H1 (cell line): Measurements from ENCODE around the gene TTC27. TPM values are rescaled to one million over a fixed set of nuclear protein-coding genes. Genes with fewer than 3 reads are reported as not detected.

Experiments used
- CTCF ChIA-PET: fragments of 300-600 bp; sonication (Branson Sonifier 250); formaldehyde crosslinking; loops from one replicate; lab custom pipeline; 2021; ENCODE audit not compliant: partially characterized antibody; lab: Charles Lee
- POLR2A ChIA-PET: fragments of 300-600 bp; sonication (Branson Sonifier 250); formaldehyde crosslinking; loops from one replicate; lab custom pipeline; 2021; ENCODE audit warnings: inconsistent platforms; ENCODE audit not compliant: partially characterized antibody; lab: Charles Lee
- DNase-seq, 2 experiments: peaks; one replicate each; pipeline versions ENCODE4 v3.0.0 to v3.0.0-alpha.2; 2010 to 2022; ENCODE audit warnings: low spot score in 2 of 2, low read depth in 1 of 2, mixed read lengths in 1 of 2
- FAIRE-seq: peaks from 2 replicates; lab custom pipeline; 2011; peaks lifted over from hg19 to GRCh38; lab: Jason Lieb, UNC
- H2AFZ ChIP-seq: 2 replicates; pipeline ENCODE4 v1.8.1; 2012; ENCODE audit warnings: low read length, inconsistent platforms
- H2AK5ac ChIP-seq: 2 replicates; pipeline ENCODE4 v1.6.1; 2013; ENCODE audit warnings: low read depth, low read length
- H2BK120ac ChIP-seq: replicated peaks from 2 replicates; pipeline ENCODE3; 2013; ENCODE audit warnings: low read depth, low read length, inconsistent platforms
- H2BK12ac ChIP-seq: 2 replicates; pipeline ENCODE4 v1.6.1; 2013; ENCODE audit warnings: low read depth, low read length
- H2BK15ac ChIP-seq: 2 replicates; pipeline ENCODE4 v1.6.1; 2013; ENCODE audit warnings: low read length
- H2BK20ac ChIP-seq: 2 replicates; pipeline ENCODE4 v1.6.1; 2013; ENCODE audit warnings: low read length
- H2BK5ac ChIP-seq: 2 replicates; pipeline ENCODE4 v1.6.1; 2013; ENCODE audit warnings: low read depth, low read length
- H3K14ac ChIP-seq: 2 replicates; pipeline ENCODE4 v1.6.1; 2013; ENCODE audit warnings: inconsistent platforms; ENCODE audit not compliant: insufficient read length
- H3K18ac ChIP-seq: 2 replicates; pipeline ENCODE4 v1.6.1; 2013; ENCODE audit warnings: low read length; ENCODE audit errors: extremely low read depth
- H3K23ac ChIP-seq: 2 replicates; pipeline ENCODE4 v1.6.1; 2013; ENCODE audit warnings: inconsistent platforms; ENCODE audit not compliant: insufficient read length
- H3K23me2 ChIP-seq: 2 replicates; pipeline ENCODE4 v1.6.1; 2013; ENCODE audit warnings: low read depth, low read length
- H3K27ac ChIP-seq: 2 replicates; pipeline ENCODE4 v1.6.1; 2011; ENCODE audit warnings: low read depth, low read length, inconsistent platforms
- H3K27me3 ChIP-seq, 4 experiments: replicated peaks in 1 of 4; 1 replicate in 1 of 4; 2 replicates in 3 of 4; pipeline versions ENCODE4 v1.6.1 to v1.8.1; 2011 to 2013; ENCODE audit warnings: low read length in 3 of 4, mild to moderate bottlenecking in 3 of 4, inconsistent platforms in 2 of 4, mixed read lengths in 2 of 4, moderate library complexity in 1 of 4; ENCODE audit not compliant: control insufficient read depth in 3 of 4, insufficient read depth in 3 of 4; ENCODE audit errors: extremely low read depth in 1 of 4
- H3K36me3 ChIP-seq, 4 experiments: 2 replicates each; pipeline versions ENCODE4 v1.6.1 to v1.8.1; 2011 to 2013; ENCODE audit warnings: mild to moderate bottlenecking in 4 of 4, low read length in 3 of 4, moderate library complexity in 2 of 4, control low read depth in 1 of 4, inconsistent platforms in 1 of 4; ENCODE audit not compliant: insufficient read depth in 4 of 4, control insufficient read depth in 2 of 4
- H3K4ac ChIP-seq: replicated peaks from 2 replicates; pipeline ENCODE3; 2013; ENCODE audit warnings: low read length, low read depth, mixed read lengths, inconsistent platforms; ENCODE audit not compliant: insufficient read length
- H3K4me1 ChIP-seq, 4 experiments: replicated peaks in 1 of 4; 1 replicate in 1 of 4; 2 replicates in 3 of 4; pipeline versions ENCODE4 v1.6.1 to v1.8.1; 2011 to 2013; ENCODE audit warnings: low read length in 3 of 4, inconsistent platforms in 2 of 4, mixed read lengths in 1 of 4; ENCODE audit not compliant: insufficient read depth in 4 of 4, control insufficient read depth in 3 of 4
- H3K4me2 ChIP-seq, 2 experiments: 2 replicates each; pipeline versions ENCODE4 v1.6.1 to v1.8.1; 2011 to 2013; ENCODE audit warnings: low read depth in 2 of 2, low read length in 2 of 2, control low read depth in 1 of 2, inconsistent platforms in 1 of 2, mild to moderate bottlenecking in 1 of 2; ENCODE audit not compliant: insufficient read depth in 1 of 2
- H3K4me3 ChIP-seq, 4 experiments: fragments of 200-600, 300-600 bp in 1 of 4; sonication (generic), shearing (Covaris generic), sonication (Bioruptor Twin) in 1 of 4; 2 replicates each; pipeline versions ENCODE4 v1.5.1 to v1.8.1; 2011 to 2016; ENCODE audit warnings: low read length in 4 of 4, low read depth in 3 of 4, control low read depth in 2 of 4, inconsistent platforms in 2 of 4, mild to moderate bottlenecking in 2 of 4, mixed read lengths in 1 of 4, moderate library complexity in 1 of 4; ENCODE audit not compliant: insufficient read depth in 2 of 4; ENCODE audit errors: extremely low read depth in 1 of 4
- H3K56ac ChIP-seq: replicated peaks from 2 replicates; pipeline ENCODE3; 2013; ENCODE audit warnings: low read depth, mild to moderate bottlenecking, mixed read lengths, low read length, inconsistent platforms; ENCODE audit not compliant: insufficient read length
- H3K79me1 ChIP-seq: 2 replicates; pipeline ENCODE4 v1.6.1; 2013; ENCODE audit warnings: low read depth, low read length, control low read depth
- H3K79me2 ChIP-seq, 2 experiments: 2 replicates each; pipeline versions ENCODE4 v1.6.1 to v1.8.1; 2012 to 2013; ENCODE audit warnings: low read length in 2 of 2, mild to moderate bottlenecking in 2 of 2, inconsistent platforms in 1 of 2; ENCODE audit not compliant: insufficient read depth in 2 of 2, control insufficient read depth in 1 of 2
- H3K9ac ChIP-seq, 4 experiments: replicated peaks in 1 of 4; 1 replicate in 1 of 4; 2 replicates in 3 of 4; pipeline versions ENCODE4 v1.6.1 to v1.8.1; 2011 to 2013; ENCODE audit warnings: low read depth in 3 of 4, low read length in 3 of 4, control low read depth in 2 of 4, mild to moderate bottlenecking in 2 of 4, moderate library complexity in 2 of 4, inconsistent platforms in 1 of 4; ENCODE audit errors: extremely low read depth in 1 of 4
- H3K9me3 ChIP-seq, 2 experiments: 2 replicates each; pipeline versions ENCODE4 v1.6.1 to v1.8.1; 2012 to 2013; ENCODE audit warnings: mild to moderate bottlenecking in 2 of 2, moderate library complexity in 2 of 2, control low read depth in 1 of 2, inconsistent platforms in 1 of 2, low read depth in 1 of 2, low read length in 1 of 2, mixed read lengths in 1 of 2; ENCODE audit not compliant: insufficient read depth in 2 of 2
- H4K20me1 ChIP-seq, 2 experiments: replicated peaks in 1 of 2; 2 replicates each; pipeline versions ENCODE3 to v1.8.1; 2011 to 2013; ENCODE audit warnings: inconsistent platforms in 2 of 2, low read length in 2 of 2, mild to moderate bottlenecking in 1 of 2; ENCODE audit not compliant: insufficient read depth in 2 of 2, control insufficient read depth in 1 of 2
- H4K5ac ChIP-seq: 2 replicates; pipeline ENCODE4 v1.6.1; 2013; ENCODE audit warnings: low read length, low read depth, mixed read lengths, inconsistent platforms; ENCODE audit not compliant: insufficient read length
- H4K8ac ChIP-seq: 2 replicates; pipeline ENCODE4 v1.8.0; 2013; ENCODE audit warnings: mild to moderate bottlenecking, moderate library complexity, low read length, inconsistent platforms; ENCODE audit not compliant: insufficient read depth; ENCODE audit errors: extremely low read depth
- H4K91ac ChIP-seq: replicated peaks from 2 replicates; pipeline ENCODE3; 2013; ENCODE audit warnings: low read length, mixed read lengths, inconsistent platforms; ENCODE audit not compliant: insufficient read length
- ASH2L ChIP-seq: fragments of 200-600, 300-600 bp; sonication (generic); IDR thresholded peaks from one replicate; pipeline ENCODE4 v1.7.1; 2017; ENCODE audit warnings: low read length
- BACH1 ChIP-seq: IDR thresholded peaks from 2 replicates; pipeline ENCODE4 v1.6.1; 2012; ENCODE audit warnings: low read length, improper control_type of control experiment
- CTBP2 ChIP-seq: IDR thresholded peaks from 2 replicates; pipeline ENCODE4 v1.7.0; 2011; ENCODE audit warnings: borderline replicate concordance, mild to moderate bottlenecking, moderate library complexity, mixed read lengths, low read length; ENCODE audit not compliant: insufficient read depth, insufficient read length
- EP300 ChIP-seq, 2 experiments: IDR thresholded peaks; 1 replicate in 1 of 2; 2 replicates in 1 of 2; pipeline ENCODE4 v1.6.1; 2011 to 2012; ENCODE audit warnings: low read depth in 2 of 2, low read length in 2 of 2, mild to moderate bottlenecking in 2 of 2, borderline replicate concordance in 1 of 2, inconsistent platforms in 1 of 2, moderate library complexity in 1 of 2
- EZH2 ChIP-seq: fragments of 200-600 bp; sonication (generic); IDR thresholded peaks from 2 replicates; pipeline ENCODE4 v1.7.1; 2012; ENCODE audit warnings: low read depth, mild to moderate bottlenecking, moderate library complexity, low read length, inconsistent platforms; ENCODE audit not compliant: severe bottlenecking
- FOSL1 ChIP-seq: IDR thresholded peaks from 2 replicates; pipeline ENCODE4 v1.6.1; 2011; ENCODE audit warnings: mild to moderate bottlenecking, low read depth, low read length, moderate library complexity; ENCODE audit not compliant: insufficient read depth
- MAFK ChIP-seq: IDR thresholded peaks from 2 replicates; pipeline ENCODE4 v1.6.1; 2012; ENCODE audit warnings: low read depth, mild to moderate bottlenecking, improper control_type of control experiment, low read length
- POLR2AphosphoS5 ChIP-seq: IDR thresholded peaks from 2 replicates; pipeline ENCODE4 v1.6.1; 2011; ENCODE audit warnings: low read depth, low read length
- RNF2 ChIP-seq: fragments of 200-900, 300-1000 bp; sonication (generic); IDR thresholded peaks from 2 replicates; pipeline ENCODE4 v1.7.1; 2016; ENCODE audit warnings: borderline replicate concordance, low read depth, mild to moderate bottlenecking, antibody characterized with exemption, low read length; ENCODE audit not compliant: poor library complexity, severe bottlenecking; ENCODE audit errors: missing control alignments
- RXRA ChIP-seq: IDR thresholded peaks from 2 replicates; pipeline ENCODE4 v1.6.1; 2011; ENCODE audit warnings: low read depth, mild to moderate bottlenecking, low read length, moderate library complexity; ENCODE audit not compliant: insufficient read depth
- USF2 ChIP-seq: IDR thresholded peaks from 2 replicates; pipeline ENCODE4 v1.6.1; 2011; ENCODE audit warnings: low read length, improper control_type of control experiment
- ZNF274 ChIP-seq: IDR thresholded peaks from 2 replicates; pipeline ENCODE4 v1.7.0; 2012; ENCODE audit warnings: low read length, borderline replicate concordance; ENCODE audit errors: extremely low read depth
- WGBS, 2 experiments: shearing (Covaris generic) in 1 of 2; methylation state at CpG; one replicate each; pipeline versions ENCODE4 v1.1.6 to v1.1.7; 2013 to 2015; ENCODE audit warnings: low lambda C conversion rate in 2 of 2, mixed read lengths in 2 of 2, inconsistent platforms in 1 of 2, low coverage in 1 of 2, missing lambda C conversion rate in 1 of 2; ENCODE audit not compliant: insufficient replicate concordance in 2 of 2, insufficient coverage in 1 of 2, insufficient read length in 1 of 2; ENCODE audit errors: extremely low coverage in 1 of 2, missing lambda C conversion rate in 1 of 2; 5-methylcytosine and 5-hydroxymethylcytosine counted together
- polyA plus RNA-seq, 7 experiments: library from polyadenylated mRNA; depleted of rRNA in 3 of 7; stranded (reverse) in 5 of 7; unstranded in 2 of 7; fragments of >200 nt in 5 of 7; fragments of 200-250 nt in 2 of 7; gene quantifications; 1 replicate in 5 of 7; 2 replicates in 1 of 7; 4 replicates in 1 of 7; pipeline versions ENCODE4 v1.2.1 to v1.2.3, GENCODE V29; 2011 to 2013; ENCODE audit warnings: missing spikeins in 2 of 7, mixed read lengths in 2 of 7
- total RNA-seq: library from RNA; stranded (reverse); fragmentation: NEBNext Ultra II Directional; extraction: Animal tissue kit (Norgen Biotek cat#: 25700); gene quantifications from 2 replicates; pipeline ENCODE4 v1.2.1, GENCODE V29; 2021

TTC27 gene
- total and polyA plus RNA-seq, 2 of the 8 experiments (the other 6 are each of a cell fraction or from before 2014, with no cell fraction given) = 13.8 to 29.1 TPM

GRCh38 chr2:32830196-32830595, 202.3 kb downstream of the TTC27 start:
- Histone ChIP-seq H3K79me1 (no peaks in the 10 kb centered on the region), H3K9ac (no peak overlapping the region), H3K14ac (no peak overlapping the region), H2BK120ac (no peak overlapping the region), H3K4me2 (no peak overlapping the region), H3K4ac (no peak overlapping the region), H4K5ac (no peak overlapping the region), H3K23ac (no peak overlapping the region), H2AFZ (no peak overlapping the region), H4K8ac (no peak overlapping the region), H4K20me1 (no peaks in the 10 kb centered on the region), H4K91ac (no peak overlapping the region), H2BK15ac (no peak overlapping the region), H3K36me3 (no peaks in the 10 kb centered on the region), H2BK5ac (no peak overlapping the region), H3K4me3 (no peak overlapping the region), H3K18ac (no peak overlapping the region), H3K56ac (no peak overlapping the region), H3K27ac (no peak overlapping the region), H3K79me2 (no peaks in the 10 kb centered on the region; a peak in 1 of 4 replicates), H2AK5ac (no peak overlapping the region), H3K23me2 (no peaks in the 10 kb centered on the region; the same call in 1 of the 2 replicates), H3K27me3 (no peaks in the 10 kb centered on the region), H3K4me1 (peaks cover 0 to 2% (median 0%) of the 10 kb centered on the region in 4 experiments; a peak in 2 of 7 replicates), H2BK12ac (no peak overlapping the region), H2BK20ac (no peak overlapping the region), H3K9me3 (no peaks in the 10 kb centered on the region)
- no peak for FAIRE-seq
- POLR2A ChIA-PET = no interaction called here
- CTCF ChIA-PET = interaction anchor here (1.1 kb wide), 1 partner anchor 550 kb away, joined by 3 read pairs; no protein-coding TSS in a partner anchor
- no peak for DNase-seq
- 68% methylated on average over 1 of the region's 1 CpG; no CpG with 5 or more reads in 1 of the 2 experiments for WGBS, 2 experiments
- TF ChIP-seq ZNF274 (no peak), USF2 (no peak), EP300 (IDR thresholded peaks at IDR 0.05; ENCODE audit: borderline replicate concordance in 1 of 2, low read depth in 2 of 2, low read length in 2 of 2) (no peak), POLR2AphosphoS5 (no peak), CTBP2 (no peak), FOSL1 (no peak), RXRA (no peak), EZH2 (no peak), MAFK (no peak), BACH1 (no peak), RNF2 (no peak), ASH2L (no peak)
